PFSK-1 (cell line): ENCODE measurements around the gene HOXA3.
A peak's percentile ranks its signal among the peaks of the same experiment; 100 is the strongest.

ENCODE experiments used
- FOXP2 ChIP-seq: optimal IDR thresholded peaks from 2 replicates; pipeline ENCODE3; 2011; ENCODE audit warnings: borderline replicate concordance, control low read depth, inconsistent platforms; ENCODE audit not compliant: insufficient read depth; ENCODE audit errors: extremely low read length, extremely low read depth
- POLR2AphosphoS5 ChIP-seq: IDR thresholded peaks from 2 replicates; pipeline ENCODE4 v1.6.1; 2012; ENCODE audit warnings: low read depth, mild to moderate bottlenecking, control low read depth, low read length, moderate library complexity
- SIN3A ChIP-seq: IDR thresholded peaks from 2 replicates; pipeline ENCODE4 v1.6.1; 2012; ENCODE audit warnings: mild to moderate bottlenecking, low read length, moderate library complexity, borderline replicate concordance; ENCODE audit not compliant: insufficient read depth
- TAF1 ChIP-seq: IDR thresholded peaks from 2 replicates; pipeline ENCODE4 v1.6.1; 2012; ENCODE audit warnings: low read length, control low read depth, borderline replicate concordance; ENCODE audit not compliant: insufficient read depth
- TF ChIP-seq, protein P1 (sequence below), 2 experiments: IDR thresholded peaks; 2 replicates each; pipeline versions ENCODE4 v1.6.1 to v1.8.0; 2011 to 2012; ENCODE audit warnings: low read depth in 2 of 2, low read length in 2 of 2, control low read depth in 1 of 2, inconsistent platforms in 1 of 2, mild to moderate bottlenecking in 1 of 2, moderate library complexity in 1 of 2; ENCODE audit not compliant: insufficient read depth in 1 of 2

The HOXA3 gene

DNA sequence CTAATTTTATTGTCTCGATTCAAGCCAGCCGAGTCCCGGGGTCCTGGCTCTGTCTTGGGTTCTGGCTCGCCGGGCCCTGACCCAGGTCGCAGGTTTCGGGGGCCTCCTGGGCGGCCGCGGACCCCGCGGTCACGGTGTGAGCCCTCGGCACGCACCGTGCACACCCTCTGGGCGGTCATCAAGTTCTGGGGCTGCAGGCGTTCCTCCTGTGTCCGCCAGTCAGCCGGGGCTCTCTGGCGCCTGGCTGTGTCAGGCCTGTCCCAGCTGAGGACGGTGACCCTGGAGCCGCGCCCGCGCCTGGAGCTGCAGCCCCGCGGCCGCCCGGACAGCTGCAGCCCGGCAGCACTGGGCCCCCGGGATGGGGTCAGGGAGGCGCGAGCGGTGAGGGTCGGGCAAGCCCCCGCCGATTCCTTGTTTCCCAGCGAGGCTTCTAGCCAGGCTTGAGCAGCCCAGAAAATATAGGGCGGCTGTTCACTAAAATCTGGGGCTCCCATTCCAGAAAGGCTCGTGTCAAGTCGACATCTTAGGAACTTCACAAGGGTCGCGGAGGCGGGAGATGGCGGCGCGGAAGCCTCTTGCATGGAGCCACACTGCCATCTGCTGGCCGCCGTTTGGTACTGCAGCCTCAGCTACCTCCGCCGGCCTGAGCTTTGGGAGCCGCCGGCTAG, 8.3 kb upstream of the HOXA3 start:
- TF ChIP-seq, protein P1, sequence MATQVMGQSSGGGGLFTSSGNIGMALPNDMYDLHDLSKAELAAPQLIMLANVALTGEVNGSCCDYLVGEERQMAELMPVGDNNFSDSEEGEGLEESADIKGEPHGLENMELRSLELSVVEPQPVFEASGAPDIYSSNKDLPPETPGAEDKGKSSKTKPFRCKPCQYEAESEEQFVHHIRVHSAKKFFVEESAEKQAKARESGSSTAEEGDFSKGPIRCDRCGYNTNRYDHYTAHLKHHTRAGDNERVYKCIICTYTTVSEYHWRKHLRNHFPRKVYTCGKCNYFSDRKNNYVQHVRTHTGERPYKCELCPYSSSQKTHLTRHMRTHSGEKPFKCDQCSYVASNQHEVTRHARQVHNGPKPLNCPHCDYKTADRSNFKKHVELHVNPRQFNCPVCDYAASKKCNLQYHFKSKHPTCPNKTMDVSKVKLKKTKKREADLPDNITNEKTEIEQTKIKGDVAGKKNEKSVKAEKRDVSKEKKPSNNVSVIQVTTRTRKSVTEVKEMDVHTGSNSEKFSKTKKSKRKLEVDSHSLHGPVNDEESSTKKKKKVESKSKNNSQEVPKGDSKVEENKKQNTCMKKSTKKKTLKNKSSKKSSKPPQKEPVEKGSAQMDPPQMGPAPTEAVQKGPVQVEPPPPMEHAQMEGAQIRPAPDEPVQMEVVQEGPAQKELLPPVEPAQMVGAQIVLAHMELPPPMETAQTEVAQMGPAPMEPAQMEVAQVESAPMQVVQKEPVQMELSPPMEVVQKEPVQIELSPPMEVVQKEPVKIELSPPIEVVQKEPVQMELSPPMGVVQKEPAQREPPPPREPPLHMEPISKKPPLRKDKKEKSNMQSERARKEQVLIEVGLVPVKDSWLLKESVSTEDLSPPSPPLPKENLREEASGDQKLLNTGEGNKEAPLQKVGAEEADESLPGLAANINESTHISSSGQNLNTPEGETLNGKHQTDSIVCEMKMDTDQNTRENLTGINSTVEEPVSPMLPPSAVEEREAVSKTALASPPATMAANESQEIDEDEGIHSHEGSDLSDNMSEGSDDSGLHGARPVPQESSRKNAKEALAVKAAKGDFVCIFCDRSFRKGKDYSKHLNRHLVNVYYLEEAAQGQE (IDR thresholded peaks at IDR 0.05; ENCODE audit: insufficient read depth in 1 of 2, low read depth in 2 of 2, low read length in 2 of 2): no peak
- TF ChIP-seq FOXP2 (peak; percentile 54), POLR2AphosphoS5 (no peak), SIN3A (no peak)

DNA sequence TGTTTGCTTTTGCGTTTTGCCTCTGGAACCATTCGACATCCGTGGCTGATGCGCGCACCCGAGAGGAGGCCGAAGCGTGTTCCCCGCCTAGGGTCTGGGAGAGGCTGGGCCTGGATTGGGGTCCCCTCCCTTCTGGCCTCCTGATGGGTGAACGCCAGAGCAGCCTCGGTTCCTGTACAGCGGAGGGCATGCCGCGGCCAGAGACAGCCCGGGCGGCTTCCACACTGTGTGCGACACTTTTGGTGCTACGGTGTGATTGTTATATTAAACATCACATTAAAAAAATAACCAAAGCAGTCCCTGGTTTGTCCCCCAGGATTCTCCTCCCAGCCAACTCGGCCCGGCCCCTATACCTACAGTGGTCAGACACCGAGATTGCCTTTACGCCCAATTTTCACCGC, 7.8 kb upstream of the HOXA3 start:
- TF ChIP-seq TAF1: no peak
- no peak for TF ChIP-seq FOXP2
- TF ChIP-seq POLR2AphosphoS5: no peak
- TF ChIP-seq, protein P1 (IDR thresholded peaks at IDR 0.05; ENCODE audit: insufficient read depth in 1 of 2, low read depth in 2 of 2, low read length in 2 of 2): no peak
- no peak for TF ChIP-seq SIN3A

DNA sequence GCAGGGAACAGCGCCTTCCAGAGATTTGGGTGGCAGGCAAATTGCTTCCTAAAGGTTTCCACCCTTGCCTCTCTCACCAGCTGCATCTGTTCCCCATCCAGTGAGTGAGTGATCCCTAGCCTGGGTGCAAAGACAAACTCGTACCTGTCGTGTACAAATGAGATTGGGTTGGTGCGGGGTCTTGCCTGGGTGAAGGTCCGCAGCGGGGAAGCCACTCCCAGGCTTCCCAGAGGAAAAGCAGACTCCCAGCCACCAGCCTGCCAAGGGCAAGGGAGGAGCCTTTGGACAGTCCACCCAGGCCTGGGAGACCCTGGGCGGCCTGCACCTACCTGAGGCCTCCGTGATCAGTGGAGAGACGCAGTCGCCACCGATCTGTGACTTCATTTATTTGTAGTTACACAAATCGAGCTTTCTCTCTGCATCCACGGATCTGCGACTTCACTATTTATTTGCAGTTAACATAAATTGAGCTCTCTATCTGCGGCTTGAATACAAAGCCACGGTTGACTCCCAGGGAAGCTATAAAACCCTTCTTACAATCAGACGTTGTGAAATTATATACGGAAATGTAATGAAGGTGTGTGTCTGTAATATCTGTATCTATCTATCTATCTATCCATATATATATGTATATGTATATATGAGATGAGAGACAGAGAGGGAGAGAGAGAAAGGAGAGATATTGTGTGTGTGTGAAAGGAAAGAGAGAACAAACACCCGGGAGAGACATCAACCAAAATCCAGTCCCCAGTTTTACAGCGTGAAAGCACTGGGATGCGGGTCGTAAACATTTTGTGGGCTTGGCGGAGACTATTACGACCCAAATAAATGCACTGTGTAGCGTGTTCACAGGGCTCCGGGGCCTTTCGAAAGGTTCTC, 7.1 kb upstream of the HOXA3 start:
- TF ChIP-seq, protein P1 (IDR thresholded peaks at IDR 0.05; ENCODE audit: insufficient read depth in 1 of 2, low read depth in 2 of 2, low read length in 2 of 2): no peak
- TF ChIP-seq FOXP2: no peak
- TF ChIP-seq POLR2AphosphoS5: no peak
- TF ChIP-seq SIN3A: no peak
- no peak for TF ChIP-seq TAF1

DNA sequence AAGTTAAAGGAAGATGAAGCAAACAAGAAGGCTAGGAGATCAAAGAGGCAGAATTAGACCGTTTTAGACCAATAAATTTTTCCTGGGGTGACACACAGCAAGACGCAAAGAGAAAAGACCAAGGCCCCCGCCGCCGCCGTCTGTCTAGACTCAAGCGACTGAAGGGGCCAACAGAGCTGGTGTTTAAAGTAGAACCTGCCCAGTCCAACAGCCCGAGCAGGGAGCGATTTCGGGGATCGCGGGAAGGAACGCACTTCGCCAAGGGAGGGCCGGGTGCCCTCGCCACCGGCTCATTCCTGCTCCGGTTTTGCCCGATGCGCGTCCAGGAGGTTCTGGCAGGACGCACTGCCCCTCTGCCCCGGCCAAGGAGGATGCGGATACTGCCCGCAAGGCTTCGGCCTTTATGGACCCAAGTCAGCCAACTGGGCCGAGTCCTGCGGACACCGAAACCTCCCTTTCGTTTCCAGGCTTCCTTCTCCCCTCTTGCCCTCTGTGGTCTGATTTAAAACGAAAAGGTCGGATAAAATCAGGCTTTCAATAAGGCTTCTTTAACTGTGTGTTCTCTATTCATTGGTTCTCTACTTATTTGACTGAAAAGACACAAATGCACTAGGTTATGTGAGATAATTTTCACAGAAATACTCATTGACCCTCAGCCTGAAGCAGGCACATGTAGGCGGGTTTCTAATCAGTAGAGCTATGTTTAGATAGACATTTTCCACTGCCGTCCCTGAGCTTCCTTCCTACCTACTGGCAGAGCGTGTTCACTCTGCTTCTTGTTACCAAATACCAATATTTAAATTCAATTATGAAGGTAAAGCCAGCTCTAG, 6.3 kb upstream of the HOXA3 start:
- TF ChIP-seq POLR2AphosphoS5: no peak
- no peak for TF ChIP-seq FOXP2
- TF ChIP-seq SIN3A: no peak
- no peak for TF ChIP-seq TAF1
- TF ChIP-seq, protein P1 (IDR thresholded peaks at IDR 0.05; ENCODE audit: insufficient read depth in 1 of 2, low read depth in 2 of 2, low read length in 2 of 2): no peak
